GF-D8 (cell line): ENCODE data around the gene UBE2E2.
"Not testable (repeated sequence)": the region's sequence is repeated elsewhere in the genome, so short reads cannot be mapped to it uniquely, and the experiment has no call there.

Source experiments
- DNase-seq: peaks from one replicate; lab custom pipeline; 2025; lab: John Stamatoyannopoulos, UW

The UBE2E2 gene

GRCh38 chr3:23331141-23331935, 128.2 kb downstream of the UBE2E2 start:
- DNase-seq, result no peak

- DNase-seq, result no peak
These were observed 130.5 kb downstream of the UBE2E2 start for GRCh38 chr3:23333633-23334032.

GRCh38 chr3:23336853-23337252, 133.7 kb downstream of the UBE2E2 start:
- DNase-seq, result not testable (repeated sequence)

- no peak for DNase-seq
These were observed 138.2 kb downstream of the UBE2E2 start for GRCh38 chr3:23341147-23341838.

GRCh38 chr3:23342343-23342742, 139.2 kb downstream of the UBE2E2 start:
- DNase-seq, result no peak

- no peak for DNase-seq
These were observed 140.4 kb downstream of the UBE2E2 start for GRCh38 chr3:23343509-23343908.

- no peak for DNase-seq
These were observed 141.8 kb downstream of the UBE2E2 start for GRCh38 chr3:23344886-23345285.

GRCh38 chr3:23349444-23349843, 146.3 kb downstream of the UBE2E2 start:
- DNase-seq, result not testable (repeated sequence)

- no peak for DNase-seq
These were observed 153.0 kb downstream of the UBE2E2 start for GRCh38 chr3:23356169-23356568.

- DNase-seq, result no peak
These were observed 153.8 kb downstream of the UBE2E2 start for GRCh38 chr3:23356923-23357322.

- no peak for DNase-seq
These were observed 156.0 kb downstream of the UBE2E2 start for GRCh38 chr3:23359116-23359515.

- DNase-seq, result no peak
These were observed 161.9 kb downstream of the UBE2E2 start for GRCh38 chr3:23365066-23365465.

GRCh38 chr3:23368731-23369130, 165.6 kb downstream of the UBE2E2 start:
- no peak for DNase-seq

- DNase-seq, result no peak
These were observed 169.2 kb downstream of the UBE2E2 start for GRCh38 chr3:23372285-23372684.

GRCh38 chr3:23376516-23377248, 173.6 kb downstream of the UBE2E2 start:
- DNase-seq, result no peak

GRCh38 chr3:23377928-23378672, 175.0 kb downstream of the UBE2E2 start:
- no peak for DNase-seq

- no peak for DNase-seq
These were observed 180.7 kb downstream of the UBE2E2 start for GRCh38 chr3:23383875-23384274.

GRCh38 chr3:23385327-23385726, 182.2 kb downstream of the UBE2E2 start:
- no peak for DNase-seq

GRCh38 chr3:23387286-23387918, 184.3 kb downstream of the UBE2E2 start:
- no peak for DNase-seq

GRCh38 chr3:23389089-23389488, 186.0 kb downstream of the UBE2E2 start:
- DNase-seq, result no peak

GRCh38 chr3:23389686-23390085, 186.6 kb downstream of the UBE2E2 start:
- no peak for DNase-seq

GRCh38 chr3:23390446-23390845, 187.3 kb downstream of the UBE2E2 start:
- no peak for DNase-seq
